Kidney glomerular epithelial cell (primary cell): Measurements from ENCODE around the gene SCAMP4.

ENCODE experiments used
- DNase-seq: peaks from one replicate; lab custom pipeline; 2025; lab: John Stamatoyannopoulos, UW

Gene SCAMP4

GRCh38 chr19:1905110-1905862 is at the start of gene SCAMP4, which contains the start of gene ADAT3:
Gene SCAMP4, plus strand, starts transcription at chr19:1905399. Its CDS starts 9,621 bp downstream, at chr19:1915020.
Gene ADAT3, plus strand, starts transcription at chr19:1905399. Its CDS starts 6,649 bp downstream, at chr19:1912048.
- DNase-seq = peak; percentile 91

GRCh38 chr19:1855828-1856255 is 49.4 kb upstream of the SCAMP4 start:
- no peak for DNase-seq

GRCh38 chr19:1856345-1856697 is 48.9 kb upstream of the SCAMP4 start:
- no peak for DNase-seq

GRCh38 chr19:1856698-1857603 is 48.2 kb upstream of the SCAMP4 start:
- peak; percentile 65 for DNase-seq

GRCh38 chr19:1857648-1858326 is 47.4 kb upstream of the SCAMP4 start:
- DNase-seq = no peak

GRCh38 chr19:1858412-1859081 is 46.7 kb upstream of the SCAMP4 start:
- DNase-seq = no peak

GRCh38 chr19:1859331-1859781 is 45.8 kb upstream of the SCAMP4 start:
- no peak for DNase-seq

GRCh38 chr19:1860042-1860775 is 45.0 kb upstream of the SCAMP4 start:
- peak; percentile 40 for DNase-seq

- no peak for DNase-seq
Observed at GRCh38 chr19:1860821-1861598, 44.2 kb upstream of the SCAMP4 start.

GRCh38 chr19:1861599-1862031 is 43.6 kb upstream of the SCAMP4 start:
- no peak for DNase-seq

GRCh38 chr19:1862068-1862423 is 43.2 kb upstream of the SCAMP4 start:
- no peak for DNase-seq

GRCh38 chr19:1862424-1863327 is 42.5 kb upstream of the SCAMP4 start:
- DNase-seq = no peak

- no peak for DNase-seq
Observed at GRCh38 chr19:1863328-1863637, 41.9 kb upstream of the SCAMP4 start, which contains the start of gene KLF16. Gene KLF16, minus strand, starts transcription at chr19:1863579. Its CDS starts 82 bp downstream, at chr19:1863497.

- DNase-seq = peak; percentile 86
Observed at GRCh38 chr19:1863638-1864479, 41.3 kb upstream of the SCAMP4 start.

GRCh38 chr19:1864480-1865171 is 40.6 kb upstream of the SCAMP4 start:
- DNase-seq = peak; percentile 2

GRCh38 chr19:1865172-1866010 is 39.8 kb upstream of the SCAMP4 start:
- no peak for DNase-seq
